Anterior cingulate cortex (tissue), 58 donors: ENCODE measurements around the gene CCDC88C.

Experiments used
- DNase-seq, 58 donors: peaks; one replicate each; lab custom pipeline; 2025; lab: John Stamatoyannopoulos, UW

CCDC88C gene

DNA sequence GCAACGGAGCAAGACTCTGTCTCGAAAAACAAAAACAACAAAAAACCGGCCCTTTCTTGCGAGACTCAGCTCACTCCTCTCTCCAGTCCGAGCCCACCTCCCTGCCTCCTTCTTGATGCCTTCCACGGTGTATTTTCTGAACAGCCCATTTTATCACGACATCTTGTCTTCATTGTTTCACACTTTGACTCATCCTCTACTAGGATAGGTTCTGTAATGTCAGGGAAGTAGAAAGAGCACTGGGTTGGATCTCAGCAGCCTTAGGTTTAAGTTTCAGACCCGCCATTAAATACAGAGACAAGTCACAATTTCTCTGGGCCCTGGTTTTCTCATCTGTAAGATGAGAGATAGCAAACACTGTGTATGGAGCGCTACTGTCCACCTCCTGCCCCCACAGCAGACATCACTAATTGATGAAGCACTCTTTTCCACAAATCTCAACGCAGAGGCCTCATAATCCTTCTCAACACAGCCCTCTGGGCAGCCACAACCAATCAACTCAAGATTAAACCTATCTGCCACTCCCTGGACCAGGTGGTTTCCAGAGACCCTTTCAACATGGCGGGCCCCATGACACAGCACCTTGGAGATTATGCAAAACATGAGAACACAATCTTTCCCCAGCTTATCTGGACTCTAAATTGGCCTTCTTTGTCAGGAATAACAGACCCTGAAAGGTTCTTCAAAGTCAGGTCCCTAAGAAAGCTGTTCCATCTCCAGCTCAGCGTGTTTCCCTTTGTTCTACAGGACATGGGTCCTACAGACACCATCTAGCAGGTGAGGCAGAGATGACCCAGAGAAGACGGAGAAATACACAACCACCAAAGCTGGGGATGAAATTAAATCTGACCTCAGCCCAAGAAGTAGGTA lies 35.6 kb downstream of the CCDC88C start:
- DNase-seq: no peak

DNA sequence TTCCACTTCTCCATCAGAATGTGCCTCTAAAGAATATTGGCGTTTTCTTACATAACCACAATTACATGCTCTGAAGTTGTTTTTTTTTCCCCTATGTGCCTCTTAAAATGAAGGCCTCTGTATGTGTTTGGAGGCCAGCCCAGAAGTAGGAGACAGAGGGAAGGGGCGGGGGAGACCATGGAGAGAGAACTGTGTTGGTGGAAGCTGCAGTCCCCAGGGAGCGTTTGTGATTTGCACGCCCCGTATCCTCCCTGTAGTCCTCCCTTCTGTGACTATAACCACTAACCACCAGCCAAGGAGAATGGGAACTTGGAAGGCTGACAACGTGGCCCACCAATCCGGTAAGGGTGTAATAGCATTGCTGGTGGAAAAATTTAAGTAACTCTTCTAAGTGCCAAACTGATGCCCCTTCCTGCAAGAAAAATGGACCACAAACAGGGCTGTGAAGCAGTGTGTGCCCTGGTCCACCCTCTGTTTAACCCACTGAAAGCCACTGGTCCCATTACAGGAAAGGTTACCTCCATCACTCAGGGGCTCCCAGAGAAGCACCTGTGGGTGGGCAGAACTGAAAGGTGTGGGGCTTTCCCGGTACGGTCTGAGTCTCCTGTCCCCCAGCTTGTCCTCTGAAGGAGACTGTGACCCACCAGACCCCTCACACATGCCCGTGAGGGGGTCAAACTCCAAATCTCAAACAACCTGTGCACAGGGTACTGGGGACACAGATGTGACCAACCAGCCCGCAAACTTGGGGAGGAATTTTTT lies 36.8 kb downstream of the CCDC88C start:
- DNase-seq: peak in 26 of 58 donors; percentile 11 to 70 (median 40)

GRCh38 chr14:91380123-91380522 lies 37.5 kb downstream of the CCDC88C start:
- DNase-seq: no peak

- DNase-seq: no peak
Observed at GRCh38 chr14:91379579-91379932, 38.1 kb downstream of the CCDC88C start.

DNA sequence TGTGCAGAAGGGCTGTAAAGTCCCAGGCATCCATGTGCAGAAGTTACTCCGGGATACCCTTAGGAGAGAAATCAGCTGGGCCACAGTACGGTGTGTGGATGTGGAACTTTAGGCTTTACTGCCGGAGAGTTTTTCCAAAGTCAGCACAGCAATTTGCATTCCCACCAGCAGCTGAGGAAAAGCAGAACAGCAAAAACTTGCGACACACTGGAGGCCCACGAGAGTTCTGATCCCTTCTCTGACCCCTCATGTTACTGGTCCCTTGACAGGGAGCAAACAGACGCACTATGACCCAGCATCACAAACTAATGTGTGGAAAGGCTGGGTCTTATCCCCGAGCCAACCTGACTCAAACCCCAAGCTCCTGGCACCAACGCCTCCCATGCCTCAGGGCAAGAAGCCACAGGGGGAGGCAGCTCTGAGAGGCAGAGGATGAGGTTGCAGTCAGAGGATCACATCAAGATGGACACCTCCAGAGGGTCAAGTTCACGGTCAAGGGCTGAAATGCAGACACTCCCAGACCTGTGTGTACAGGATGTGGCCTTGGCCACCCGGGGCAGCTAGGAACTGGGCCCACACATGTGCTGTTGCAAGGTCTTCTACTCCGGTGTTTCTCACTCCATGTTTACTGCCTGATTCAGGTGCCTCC lies 38.6 kb downstream of the CCDC88C start:
- DNase-seq: no peak

DNA sequence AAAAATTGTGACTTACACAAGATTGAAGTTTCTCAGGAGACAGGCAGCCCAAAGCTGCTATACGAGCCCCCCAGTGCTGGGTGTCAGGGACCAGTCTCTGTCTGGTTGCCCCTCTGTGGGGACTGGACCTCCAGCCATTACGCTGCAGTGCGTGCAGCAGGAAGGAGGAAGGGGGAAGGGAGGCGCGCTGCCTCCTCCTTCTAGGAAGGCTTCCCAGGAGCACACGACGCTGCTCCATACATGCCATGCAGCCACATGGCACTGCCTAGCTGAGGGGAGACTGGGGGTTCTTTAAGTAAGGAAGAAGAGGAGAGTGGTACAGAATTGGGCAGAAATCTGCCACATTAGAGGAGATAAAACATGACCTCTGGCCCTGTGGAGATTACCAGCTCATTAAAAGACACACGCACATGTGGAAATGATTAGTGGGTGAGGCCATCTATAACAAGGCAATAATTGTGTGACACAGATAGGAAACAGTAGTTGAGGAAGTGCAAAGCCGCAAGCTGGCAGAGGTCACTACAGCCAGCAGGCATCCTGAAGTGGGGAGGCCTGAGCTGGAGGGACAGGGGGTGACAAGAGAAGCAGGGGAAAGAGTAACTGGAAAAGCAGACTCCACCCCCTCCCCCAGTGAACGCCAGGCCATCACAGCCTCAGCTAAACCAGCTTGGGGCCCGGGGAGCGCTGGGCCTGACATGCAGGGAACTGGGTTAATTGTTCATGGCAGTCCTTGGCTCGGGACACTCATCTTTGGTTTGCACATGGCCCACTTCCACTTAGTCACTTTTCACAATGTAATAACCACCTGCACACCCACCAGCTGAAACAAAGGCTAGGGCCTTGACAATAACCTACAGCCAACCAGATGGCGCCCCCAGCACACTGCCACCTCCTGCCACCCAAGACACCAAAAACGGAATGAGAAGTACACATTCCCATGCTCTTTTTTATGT lies 39.6 kb downstream of the CCDC88C start:
- DNase-seq: no peak

GRCh38 chr14:91376547-91377477 lies 40.8 kb downstream of the CCDC88C start:
- DNase-seq: no peak

DNA sequence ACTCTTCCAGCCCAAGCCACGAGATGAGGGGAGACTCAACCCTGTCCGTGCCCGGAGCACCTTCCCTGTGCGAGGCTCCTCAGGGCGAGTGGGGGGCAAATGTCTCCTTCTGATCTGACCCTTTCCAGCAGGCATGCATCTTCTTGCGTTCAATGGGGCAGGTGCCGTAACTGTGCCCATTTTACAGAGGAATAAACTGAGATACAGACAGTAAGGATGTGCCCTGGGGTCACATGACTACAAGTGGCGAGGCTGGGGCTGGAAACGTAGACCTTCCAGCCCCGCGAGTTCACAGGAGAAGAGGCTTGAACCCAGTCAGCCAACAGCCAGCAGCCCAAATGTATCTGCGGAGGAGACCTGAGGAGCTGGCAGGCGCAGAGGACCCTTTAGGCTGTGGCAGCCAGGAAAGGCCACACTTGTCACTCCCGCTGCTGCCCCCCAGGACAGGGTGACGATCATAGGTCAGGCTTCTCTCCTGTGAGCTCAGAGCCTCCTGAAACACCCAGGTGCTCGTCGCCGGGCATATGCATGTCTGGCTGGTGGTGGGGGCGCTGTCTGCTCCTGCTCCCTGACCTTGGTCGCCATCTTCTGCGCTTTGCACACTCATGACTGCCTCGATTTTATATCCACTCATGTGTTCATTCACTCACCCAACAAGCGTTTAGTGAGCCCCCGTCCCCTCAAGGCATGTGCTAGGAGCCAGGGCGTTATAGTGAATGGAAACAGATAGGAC lies 41.7 kb downstream of the CCDC88C start:
- DNase-seq: no peak

GRCh38 chr14:91374879-91375702 lies 42.5 kb downstream of the CCDC88C start:
- DNase-seq: peak in 17 of 58 donors; percentile 10 to 48 (median 26)

GRCh38 chr14:91374287-91374878 lies 43.2 kb downstream of the CCDC88C start:
- no peak for DNase-seq

DNA sequence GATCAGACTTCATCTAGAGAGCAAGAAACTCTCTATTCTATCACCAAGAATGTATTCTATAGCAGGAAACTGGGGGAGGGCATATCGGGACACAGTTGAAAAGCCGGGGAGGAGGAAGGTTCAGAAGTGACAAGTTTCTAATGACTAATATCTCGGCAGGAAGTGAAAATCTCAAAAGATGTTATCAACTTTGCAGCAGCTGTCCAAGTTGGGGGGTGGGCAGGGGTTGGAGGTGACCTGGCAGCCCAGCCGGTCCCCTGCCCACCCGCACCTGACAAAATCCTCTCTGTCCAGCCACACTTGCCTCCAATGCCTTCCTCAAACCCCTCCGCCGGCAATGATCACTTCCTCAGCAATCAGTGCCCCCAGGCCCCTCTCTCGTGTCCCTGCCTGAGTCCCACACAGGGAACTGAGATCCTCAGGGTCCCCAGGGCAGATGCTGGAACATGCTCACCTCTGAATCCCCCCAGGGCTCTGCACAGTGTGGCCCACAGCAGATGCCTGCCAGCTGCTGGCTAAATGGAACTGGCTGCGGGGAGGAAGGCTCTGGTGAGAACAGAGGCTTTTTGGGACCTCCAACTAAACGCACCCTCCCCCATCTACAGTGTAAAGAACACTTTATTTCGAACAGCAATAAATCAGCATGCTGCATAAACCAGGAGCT lies 43.9 kb downstream of the CCDC88C start:
- no peak for DNase-seq

DNA sequence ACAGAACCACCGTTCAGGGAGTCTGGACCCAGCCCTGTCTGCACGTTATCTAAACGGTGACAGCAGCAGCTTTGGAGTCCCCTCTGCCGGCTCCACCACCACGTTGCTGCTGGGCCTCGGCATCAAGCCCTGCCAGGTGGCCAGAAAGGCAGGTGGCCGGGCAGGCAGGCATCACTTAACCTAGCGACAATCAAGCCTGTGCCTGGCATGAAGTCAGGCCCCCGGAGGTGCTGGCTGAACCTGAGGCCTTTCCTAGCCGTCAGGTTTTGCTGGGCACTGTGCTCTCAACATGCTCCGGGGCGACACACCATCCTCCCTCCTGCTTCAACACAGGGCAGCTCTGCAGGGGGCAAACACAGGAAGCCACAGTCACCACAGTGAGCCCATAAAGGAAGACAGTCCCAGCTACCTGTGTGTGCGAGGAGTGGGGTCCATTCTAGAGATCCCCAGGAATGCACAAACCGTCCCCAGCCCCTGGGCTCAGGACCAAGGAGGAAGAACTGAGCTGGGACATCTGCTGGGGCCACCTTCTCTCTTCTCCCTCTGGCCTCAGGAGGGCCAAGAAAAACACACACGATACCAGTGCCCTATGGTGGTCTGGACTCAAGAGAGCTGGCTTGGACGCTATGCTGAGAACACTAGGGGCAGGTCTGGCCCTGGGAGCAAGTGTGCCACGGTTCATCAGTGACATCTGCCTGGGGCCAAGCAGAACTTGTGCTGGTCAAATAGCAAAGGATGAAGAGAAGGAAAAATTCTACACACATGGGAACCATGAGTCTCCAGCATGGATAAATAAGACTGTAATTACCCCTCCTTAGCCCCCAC lies 44.7 kb downstream of the CCDC88C start:
- no peak for DNase-seq

- no peak for DNase-seq
Observed at GRCh38 chr14:91371990-91372375, 45.6 kb downstream of the CCDC88C start.

- no peak for DNase-seq
Observed at GRCh38 chr14:91371011-91371989, 46.3 kb downstream of the CCDC88C start.
